ENCODE data around the gene DENND6B.

DNA sequence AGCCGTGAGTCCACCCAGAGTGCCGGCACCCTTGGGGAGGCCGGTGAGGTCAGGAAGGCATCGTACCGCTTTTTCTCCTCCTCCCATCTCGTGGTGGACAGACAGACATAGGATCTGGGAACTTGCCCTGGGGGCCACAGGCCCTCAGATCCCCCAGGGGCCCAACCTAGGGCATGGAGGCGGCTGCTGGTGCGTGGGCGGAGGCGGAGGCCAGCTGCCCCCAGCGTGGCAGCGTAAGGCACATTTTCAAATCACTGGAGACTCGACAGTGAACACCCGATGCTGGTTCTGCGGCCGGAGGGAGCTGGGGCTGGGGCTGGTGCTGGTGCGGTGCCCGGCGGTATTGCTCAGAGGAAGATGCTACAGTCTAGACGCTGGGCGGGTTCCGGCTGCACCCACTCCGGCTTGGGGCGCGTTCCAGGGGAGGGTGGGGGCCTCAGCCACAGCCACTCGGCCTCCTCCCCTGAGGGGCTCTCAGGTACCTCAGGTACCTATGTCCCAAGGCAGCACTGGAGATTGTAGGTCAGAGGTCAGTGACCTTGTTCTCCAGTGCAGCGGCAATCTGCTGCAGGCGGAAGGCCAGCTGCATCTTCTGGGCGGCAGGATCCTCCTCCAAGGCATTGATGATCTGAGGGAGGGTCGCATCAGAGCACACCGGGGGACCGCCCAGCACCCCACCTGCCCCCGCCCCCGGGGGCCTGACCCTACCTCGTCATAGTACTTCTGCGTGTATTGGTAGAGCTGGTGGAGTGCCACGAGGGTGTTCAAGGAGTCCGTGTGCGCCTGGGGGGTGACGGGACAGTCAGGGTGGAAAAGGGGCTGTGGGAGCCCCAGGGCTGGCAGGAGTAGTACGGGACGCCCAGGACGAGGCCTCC is 51.4 kb downstream of the DENND6B start:
- TF ChIP-seq MAX (IDR thresholded peaks at IDR 0.05; ENCODE audit: low read depth, low read length) (no peak), POLR2A (IDR thresholded peaks at IDR 0.05; ENCODE audit: extremely low read depth, insufficient read length) (no peak)
- TF ChIP-seq, protein P1, sequence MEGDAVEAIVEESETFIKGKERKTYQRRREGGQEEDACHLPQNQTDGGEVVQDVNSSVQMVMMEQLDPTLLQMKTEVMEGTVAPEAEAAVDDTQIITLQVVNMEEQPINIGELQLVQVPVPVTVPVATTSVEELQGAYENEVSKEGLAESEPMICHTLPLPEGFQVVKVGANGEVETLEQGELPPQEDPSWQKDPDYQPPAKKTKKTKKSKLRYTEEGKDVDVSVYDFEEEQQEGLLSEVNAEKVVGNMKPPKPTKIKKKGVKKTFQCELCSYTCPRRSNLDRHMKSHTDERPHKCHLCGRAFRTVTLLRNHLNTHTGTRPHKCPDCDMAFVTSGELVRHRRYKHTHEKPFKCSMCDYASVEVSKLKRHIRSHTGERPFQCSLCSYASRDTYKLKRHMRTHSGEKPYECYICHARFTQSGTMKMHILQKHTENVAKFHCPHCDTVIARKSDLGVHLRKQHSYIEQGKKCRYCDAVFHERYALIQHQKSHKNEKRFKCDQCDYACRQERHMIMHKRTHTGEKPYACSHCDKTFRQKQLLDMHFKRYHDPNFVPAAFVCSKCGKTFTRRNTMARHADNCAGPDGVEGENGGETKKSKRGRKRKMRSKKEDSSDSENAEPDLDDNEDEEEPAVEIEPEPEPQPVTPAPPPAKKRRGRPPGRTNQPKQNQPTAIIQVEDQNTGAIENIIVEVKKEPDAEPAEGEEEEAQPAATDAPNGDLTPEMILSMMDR (IDR thresholded peaks at IDR 0.05; ENCODE audit: low read depth, low read length) = no peak
